Ovary (tissue), 3 donors: ENCODE results near the gene XPNPEP2.

ENCODE experiments used
- EP300 ChIP-seq: sonication (generic); formaldehyde crosslinking; IDR thresholded peaks from one replicate; pipeline ENCODE4 v1.6.1; 2017; ENCODE audit warnings: antibody characterized with exemption
- POLR2A ChIP-seq: fragments of 450-650 bp; IDR thresholded peaks from one replicate; pipeline ENCODE4 v1.6.1; 2017; ENCODE audit warnings: antibody characterized with exemption, mild to moderate bottlenecking, moderate library complexity
- TF ChIP-seq, protein P1 (sequence below), 3 donors: fragments of 450-650 bp in 2 of 3; fragments of 200-600 bp in 1 of 3; IDR thresholded peaks; one replicate each; pipeline versions ENCODE4 v1.5.1 to v1.8.0; 2016 to 2022; ENCODE audit warnings: antibody characterized with exemption in 3 of 3, mild to moderate bottlenecking in 1 of 3
- donor health status: DM: no; HTN: no; CAD: no.

- TF ChIP-seq, protein P1, sequence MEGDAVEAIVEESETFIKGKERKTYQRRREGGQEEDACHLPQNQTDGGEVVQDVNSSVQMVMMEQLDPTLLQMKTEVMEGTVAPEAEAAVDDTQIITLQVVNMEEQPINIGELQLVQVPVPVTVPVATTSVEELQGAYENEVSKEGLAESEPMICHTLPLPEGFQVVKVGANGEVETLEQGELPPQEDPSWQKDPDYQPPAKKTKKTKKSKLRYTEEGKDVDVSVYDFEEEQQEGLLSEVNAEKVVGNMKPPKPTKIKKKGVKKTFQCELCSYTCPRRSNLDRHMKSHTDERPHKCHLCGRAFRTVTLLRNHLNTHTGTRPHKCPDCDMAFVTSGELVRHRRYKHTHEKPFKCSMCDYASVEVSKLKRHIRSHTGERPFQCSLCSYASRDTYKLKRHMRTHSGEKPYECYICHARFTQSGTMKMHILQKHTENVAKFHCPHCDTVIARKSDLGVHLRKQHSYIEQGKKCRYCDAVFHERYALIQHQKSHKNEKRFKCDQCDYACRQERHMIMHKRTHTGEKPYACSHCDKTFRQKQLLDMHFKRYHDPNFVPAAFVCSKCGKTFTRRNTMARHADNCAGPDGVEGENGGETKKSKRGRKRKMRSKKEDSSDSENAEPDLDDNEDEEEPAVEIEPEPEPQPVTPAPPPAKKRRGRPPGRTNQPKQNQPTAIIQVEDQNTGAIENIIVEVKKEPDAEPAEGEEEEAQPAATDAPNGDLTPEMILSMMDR (IDR thresholded peaks at IDR 0.05) = no peak
- TF ChIP-seq POLR2A (no peak), EP300 (no peak)
Measured at GRCh38 chrX:129769467-129770154, 30.8 kb downstream of the XPNPEP2 start.
